NCI-H446 treated with DMSO at 0.1 percent for 48 hours (cell line): Measurements from ENCODE around the gene MTHFSD.

ENCODE experiments used
- DNase-seq: peaks from one replicate; lab custom pipeline; 2025; lab: John Stamatoyannopoulos, UW

The MTHFSD gene

GRCh38 chr16:86490859-86491639, 64.0 kb downstream of the MTHFSD start:
- no peak for DNase-seq

DNA sequence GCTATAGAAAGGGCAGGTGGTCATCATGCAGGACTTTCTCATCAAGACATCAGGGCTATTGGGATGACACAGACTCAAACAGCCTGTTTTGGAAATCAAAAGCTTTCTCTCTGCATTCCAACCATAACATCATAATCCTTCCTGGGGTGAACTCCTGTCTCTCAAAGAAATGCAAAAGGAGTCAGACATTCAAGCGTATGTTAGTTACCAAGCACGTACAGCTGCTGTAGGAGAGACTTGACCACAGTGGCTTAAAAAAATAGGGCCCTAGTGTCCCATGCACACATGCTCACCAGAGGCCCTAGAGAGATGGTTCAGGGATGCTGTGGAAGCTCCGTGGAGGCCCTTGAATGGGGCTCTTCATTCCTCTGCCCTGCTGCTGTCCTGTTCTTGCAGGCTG, 69.3 kb downstream of the MTHFSD start:
- no peak for DNase-seq

DNA sequence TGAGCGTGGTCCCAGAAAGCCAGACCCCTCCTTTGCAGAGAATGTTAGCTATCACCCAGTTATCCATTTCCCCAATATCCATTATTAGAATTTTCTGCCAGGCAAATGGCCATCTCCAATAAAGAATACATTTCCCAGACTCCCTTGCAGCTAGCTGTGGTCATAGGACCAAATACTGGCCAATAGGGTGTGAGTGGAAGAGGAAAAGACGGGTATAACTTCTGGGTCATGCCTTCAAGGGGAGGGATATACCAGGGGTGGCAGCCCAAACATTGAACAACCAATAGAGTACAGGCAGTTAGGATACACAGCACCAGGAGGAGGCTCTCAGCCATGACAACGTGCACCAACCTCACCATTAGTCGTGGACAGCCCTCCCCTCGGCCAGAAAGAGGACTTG, 70.8 kb downstream of the MTHFSD start:
- DNase-seq, result no peak

DNA sequence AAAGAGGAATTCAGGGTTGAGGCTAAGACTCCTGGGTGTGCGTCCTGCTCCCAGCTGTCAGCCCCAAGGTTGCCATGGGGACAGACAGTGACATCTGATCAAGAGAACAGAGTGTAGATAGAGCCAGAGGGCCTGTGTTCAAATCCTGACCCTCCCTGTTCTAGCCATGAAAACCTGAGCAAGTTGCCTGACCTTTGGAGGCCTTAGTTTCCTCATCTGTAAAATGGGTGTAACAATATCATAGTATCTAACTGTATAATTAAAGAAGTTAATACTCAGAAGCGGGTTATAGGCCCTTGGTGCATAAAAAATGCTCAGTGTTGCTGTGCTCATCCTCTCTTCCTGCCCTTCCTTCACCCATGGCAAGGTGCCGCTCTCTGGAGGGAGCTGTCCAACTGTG, 73.4 kb downstream of the MTHFSD start:
- no peak for DNase-seq

DNA sequence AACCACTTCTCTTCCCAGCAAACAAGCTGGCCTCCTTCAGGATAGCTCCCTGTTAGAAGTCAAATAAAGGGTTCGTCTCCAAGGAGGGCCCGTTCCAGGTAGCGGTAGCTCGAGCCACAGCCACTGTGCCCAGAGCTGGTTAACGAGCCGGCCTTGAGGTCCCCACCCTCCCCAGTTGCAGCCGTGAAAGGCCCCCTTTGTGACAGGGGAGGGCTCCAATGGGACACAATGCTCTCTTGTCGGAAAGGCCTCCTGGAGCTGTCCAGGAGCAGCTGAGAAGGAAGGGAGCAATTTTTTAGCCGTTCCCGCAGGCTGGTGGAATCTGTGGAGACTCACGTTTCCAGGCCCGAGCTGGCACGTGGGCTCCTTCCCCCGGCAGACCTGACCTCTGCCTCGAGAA, 74.6 kb downstream of the MTHFSD start:
- no peak for DNase-seq
